Keratinocyte (primary cell): ENCODE results near the gene PARD6G.

Experiments used
- CTCF ChIP-seq, 3 experiments: IDR thresholded peaks in 1 of 3; conservative IDR thresholded peaks in 1 of 3; optimal IDR thresholded peaks in 1 of 3; 2 replicates in 2 of 3; 3 replicates in 1 of 3; pipeline versions ENCODE3 to v1.5.1; 2011; ENCODE audit warnings: low read length in 3 of 3, mild to moderate bottlenecking in 3 of 3, moderate library complexity in 2 of 3, control low read depth in 1 of 3, inconsistent platforms in 1 of 3; ENCODE audit not compliant: insufficient read depth in 2 of 3; ENCODE audit errors: extremely low read depth in 1 of 3
- EZH2 ChIP-seq: IDR thresholded peaks from one replicate; pipeline ENCODE4 v1.6.1; 2012; ENCODE audit warnings: inconsistent platforms, mild to moderate bottlenecking, low read length, moderate library complexity

GRCh38 chr18:80145196-80145804 is 102.0 kb downstream of the PARD6G start:
- TF ChIP-seq CTCF (optimal IDR thresholded peaks at IDR 0.05 in 1 of 3, IDR thresholded peaks at IDR 0.05 in 1 of 3, conservative IDR thresholded peaks at IDR 0.05 in 1 of 3; ENCODE audit: extremely low read depth in 1 of 3, insufficient read depth in 2 of 3, low read length in 3 of 3) (no peak), EZH2 (no peak)
